ENCODE measurements around the gene FILIP1. TPM values are rescaled to one million over a fixed set of nuclear protein-coding genes. Genes with fewer than 3 reads are reported as not detected.

Gene FILIP1
- total RNA-seq, 2 donors from 2014 or later = 85.8 to 86.3 TPM

GRCh38 chr6:75327807-75328206, 165.8 kb downstream of the FILIP1 start:
- no peak for DNase-seq
- intact Hi-C loops (cut with DNase I) = no loop called here
- no peak for ATAC-seq

- intact Hi-C loops (cut with DNase I) = no loop called here
- ATAC-seq = no peak
- DNase-seq = no peak
Measured at GRCh38 chr6:75326557-75327258, 166.9 kb downstream of the FILIP1 start.

- intact Hi-C loops (cut with DNase I) = no loop called here
- ATAC-seq = no peak
- no peak for DNase-seq
Measured at GRCh38 chr6:75318900-75319299, 174.7 kb downstream of the FILIP1 start.

- intact Hi-C loops (cut with DNase I) = no loop called here
- no peak for DNase-seq
- ATAC-seq = peak; percentile 79 to 89
Measured at GRCh38 chr6:75317503-75318206, 175.9 kb downstream of the FILIP1 start.

- DNase-seq = no peak
- no peak for ATAC-seq
- intact Hi-C loops (cut with DNase I) = no loop called here
Measured at GRCh38 chr6:75315978-75316377, 177.6 kb downstream of the FILIP1 start.

- ATAC-seq (peak in 1 of 2 donors; percentile 25), DNase-seq (no peak)
- intact Hi-C loops (cut with DNase I) = no loop called here
Measured at GRCh38 chr6:75308250-75308988, 185.2 kb downstream of the FILIP1 start.

- intact Hi-C loops (cut with DNase I) = no loop called here
- DNase-seq = no peak
- no peak for ATAC-seq
Measured at GRCh38 chr6:75307364-75308004, 186.1 kb downstream of the FILIP1 start.

GRCh38 chr6:75306064-75306463, 187.5 kb downstream of the FILIP1 start:
- ATAC-seq = no peak
- DNase-seq = no peak
- intact Hi-C loops (cut with DNase I) = no loop called here

GRCh38 chr6:75305573-75305972, 188.0 kb downstream of the FILIP1 start:
- intact Hi-C loops (cut with DNase I) = no loop called here
- ATAC-seq = no peak
- no peak for DNase-seq

GRCh38 chr6:75302280-75302679, 191.3 kb downstream of the FILIP1 start:
- intact Hi-C loops (cut with DNase I) = loop anchor here in 1 of 2 donors (5.0 kb wide), 1 partner anchor 200 kb away; no protein-coding TSS in a partner anchor
- no peak for DNase-seq
- ATAC-seq = no peak

GRCh38 chr6:75301537-75301936, 192.1 kb downstream of the FILIP1 start:
- ATAC-seq = no peak
- no peak for DNase-seq
- intact Hi-C loops (cut with DNase I) = loop anchor here in 1 of 2 donors (5.0 kb wide), 1 partner anchor 201 kb away; no protein-coding TSS in a partner anchor

GRCh38 chr6:75301088-75301487, 192.5 kb downstream of the FILIP1 start:
- DNase-seq = no peak
- no peak for ATAC-seq
- intact Hi-C loops (cut with DNase I) = loop anchor here in 1 of 2 donors (5.0 kb wide), 1 partner anchor 201 kb away; no protein-coding TSS in a partner anchor

GRCh38 chr6:75300531-75300855, 193.1 kb downstream of the FILIP1 start:
- DNase-seq = no peak
- intact Hi-C loops (cut with DNase I) = loop anchor here in 1 of 2 donors (5.0 kb wide), 1 partner anchor 202 kb away; no protein-coding TSS in a partner anchor
- no peak for ATAC-seq

- DNase-seq (no peak), ATAC-seq (no peak)
- intact Hi-C loops (cut with DNase I) = loop anchor here (5.0 to 10.0 kb wide), 2 partner anchors 202 to 215 kb away; no protein-coding TSS in a partner anchor
Measured at GRCh38 chr6:75299801-75300530, 193.6 kb downstream of the FILIP1 start.

GRCh38 chr6:75296811-75297779, 196.5 kb downstream of the FILIP1 start:
- DNase-seq = no peak
- ATAC-seq = peak in 1 of 2 donors; percentile 33
- intact Hi-C loops (cut with DNase I) = loop anchor here (1.0 to 10.0 kb wide), 2 partner anchors 218 to 229 kb away; no protein-coding TSS in a partner anchor

GRCh38 chr6:75292555-75292954, 201.0 kb downstream of the FILIP1 start:
- intact Hi-C loops (cut with DNase I) = loop anchor here in 1 of 2 donors (10.0 kb wide), 1 partner anchor 222 kb away; no protein-coding TSS in a partner anchor
- DNase-seq = no peak
- peak; percentile 38 to 64 for ATAC-seq

- DNase-seq (no peak), ATAC-seq (no peak)
- intact Hi-C loops (cut with DNase I) = loop anchor here in 1 of 2 donors (10.0 kb wide), 1 partner anchor 223 kb away; no protein-coding TSS in a partner anchor
Measured at GRCh38 chr6:75291744-75292143, 201.9 kb downstream of the FILIP1 start.

Measured in left cardiac atrium (tissue), 4 donors.